H9 (cell line): ENCODE results near the gene DNAJC10. TPM values are rescaled to one million over a fixed set of nuclear protein-coding genes. Genes with fewer than 3 reads are reported as not detected.

ENCODE experiments used
- DNase-seq: peaks from one replicate; pipeline ENCODE4 v3.0.0-alpha.2; 2017
- H2AFZ ChIP-seq: one replicate; pipeline ENCODE4 v1.6.1; 2013; ENCODE audit warnings: mild to moderate bottlenecking, low read length, control low read depth, moderate library complexity
- H2AK5ac ChIP-seq: 2 replicates; pipeline ENCODE4 v1.6.1; 2013; ENCODE audit warnings: low read length, control low read depth, mixed read lengths; ENCODE audit not compliant: insufficient read length
- H2BK120ac ChIP-seq: one replicate; pipeline ENCODE4 v1.6.1; 2013; ENCODE audit warnings: low read depth, mild to moderate bottlenecking, low read length, control low read depth, inconsistent platforms; ENCODE audit not compliant: poor library complexity, severe bottlenecking
- H2BK12ac ChIP-seq: 2 replicates; pipeline ENCODE4 v1.6.1; 2013; ENCODE audit warnings: low read length, control low read depth, mixed read lengths, low read depth; ENCODE audit not compliant: insufficient read length
- H2BK15ac ChIP-seq: 2 replicates; pipeline ENCODE4 v1.6.1; 2013; ENCODE audit warnings: low read depth, low read length, control low read depth
- H2BK20ac ChIP-seq: one replicate; pipeline ENCODE4 v1.6.1; 2013; ENCODE audit warnings: low read depth, mild to moderate bottlenecking, low read length, control low read depth, inconsistent platforms; ENCODE audit not compliant: poor library complexity, severe bottlenecking
- H2BK5ac ChIP-seq: 2 replicates; pipeline ENCODE4 v1.6.1; 2013; ENCODE audit warnings: low read length, control low read depth, mixed read lengths; ENCODE audit not compliant: insufficient read length
- H3K14ac ChIP-seq: 2 replicates; pipeline ENCODE4 v1.6.1; 2013; ENCODE audit warnings: low read length, control low read depth; ENCODE audit not compliant: insufficient read depth
- H3K18ac ChIP-seq: 2 replicates; pipeline ENCODE4 v1.6.1; 2013; ENCODE audit warnings: low read depth, mild to moderate bottlenecking, mixed read lengths, low read length, control low read depth; ENCODE audit not compliant: insufficient read length
- H3K23ac ChIP-seq: 2 replicates; pipeline ENCODE4 v1.6.1; 2013; ENCODE audit warnings: low read length, control low read depth, mixed read lengths, low read depth; ENCODE audit not compliant: insufficient read length
- H3K23me2 ChIP-seq: 2 replicates; pipeline ENCODE4 v1.6.1; 2013; ENCODE audit warnings: low read depth, mild to moderate bottlenecking, mixed read lengths, low read length, control low read depth; ENCODE audit not compliant: insufficient read length, poor library complexity, severe bottlenecking
- H3K27ac ChIP-seq: 2 replicates; pipeline ENCODE4 v1.5.1; 2013; ENCODE audit warnings: low read length, control low read depth, mixed read lengths, low read depth; ENCODE audit not compliant: insufficient read length
- H3K27me3 ChIP-seq: 2 replicates; pipeline ENCODE4 v1.6.1; 2013; ENCODE audit warnings: low read length, control low read depth, inconsistent platforms; ENCODE audit not compliant: insufficient read depth
- H3K4ac ChIP-seq: 2 replicates; pipeline ENCODE4 v1.6.1; 2013; ENCODE audit warnings: low read depth, mild to moderate bottlenecking, control low read depth, inconsistent platforms, low read length, moderate library complexity
- H3K4me1 ChIP-seq: 2 replicates; pipeline ENCODE4 v1.6.1; 2013; ENCODE audit warnings: low read length, control low read depth, inconsistent platforms; ENCODE audit not compliant: insufficient read depth
- H3K4me2 ChIP-seq: 2 replicates; pipeline ENCODE4 v1.6.1; 2013; ENCODE audit warnings: low read length, control low read depth, mixed read lengths; ENCODE audit not compliant: insufficient read length, insufficient read depth
- H3K56ac ChIP-seq: 2 replicates; pipeline ENCODE4 v1.6.1; 2013; ENCODE audit warnings: low read depth, mild to moderate bottlenecking, mixed read lengths, low read length, control low read depth; ENCODE audit not compliant: insufficient read length
- H3K79me1 ChIP-seq: 2 replicates; pipeline ENCODE4 v1.6.1; 2013; ENCODE audit warnings: low read depth, mild to moderate bottlenecking, moderate library complexity, low read length, control low read depth, inconsistent platforms; ENCODE audit not compliant: insufficient read depth, poor library complexity, severe bottlenecking
- H3K79me2 ChIP-seq: 2 replicates; pipeline ENCODE4 v1.6.1; 2013; ENCODE audit warnings: low read length, control low read depth, inconsistent platforms; ENCODE audit not compliant: insufficient read depth
- H3K9ac ChIP-seq: 2 replicates; pipeline ENCODE4 v1.6.1; 2013; ENCODE audit warnings: low read length, control low read depth, mixed read lengths; ENCODE audit not compliant: insufficient read length; ENCODE audit errors: extremely low read depth
- H3K9me3 ChIP-seq: one replicate; pipeline ENCODE4 v1.6.1; 2013; ENCODE audit warnings: low read depth, low read length, inconsistent platforms; ENCODE audit not compliant: control insufficient read depth
- H3T11ph ChIP-seq: one replicate; pipeline ENCODE4 v1.6.1; 2013; ENCODE audit warnings: mild to moderate bottlenecking, low read length, control low read depth, inconsistent platforms
- H4K20me1 ChIP-seq: one replicate; pipeline ENCODE4 v1.6.1; 2013; ENCODE audit not compliant: control insufficient read depth, insufficient read length, insufficient read depth
- H4K5ac ChIP-seq: 2 replicates; pipeline ENCODE4 v1.6.1; 2013; ENCODE audit warnings: low read depth, mild to moderate bottlenecking, mixed read lengths, low read length, control low read depth; ENCODE audit not compliant: insufficient read length
- H4K8ac ChIP-seq: replicated peaks from 2 replicates; pipeline ENCODE4 v1.6.1; 2013; ENCODE audit warnings: low read length, control low read depth, mixed read lengths, low read depth; ENCODE audit not compliant: insufficient read length
- H4K91ac ChIP-seq: 2 replicates; pipeline ENCODE4 v1.6.1; 2013; ENCODE audit warnings: low read depth, mild to moderate bottlenecking, moderate library complexity, mixed read lengths, low read length, control low read depth; ENCODE audit not compliant: insufficient read length
- H3K27ac Mint-ChIP-seq, 3 experiments: 2 replicates in 2 of 3; 3 replicates in 1 of 3; pipeline ENCODE4 v1.8.0; 2020 to 2021; ENCODE audit warnings: mixed read lengths in 3 of 3, mild to moderate bottlenecking in 1 of 3, moderate library complexity in 1 of 3
- H3K27me3 Mint-ChIP-seq: 2 replicates; pipeline ENCODE4 v1.8.0; 2021; ENCODE audit warnings: low read depth, mild to moderate bottlenecking, moderate library complexity, mixed read lengths
- H3K36me3 Mint-ChIP-seq, 3 experiments: 2 replicates in 2 of 3; 3 replicates in 1 of 3; pipeline ENCODE4 v1.8.0; 2020 to 2021; ENCODE audit warnings: low read depth in 3 of 3, mixed read lengths in 3 of 3; ENCODE audit not compliant: insufficient read depth in 1 of 3
- H3K4me1 Mint-ChIP-seq, 2 experiments: 2 replicates each; pipeline ENCODE4 v1.8.0; 2020; ENCODE audit warnings: mixed read lengths in 2 of 2
- H3K4me3 Mint-ChIP-seq, 2 experiments: 2 replicates in 1 of 2; 3 replicates in 1 of 2; pipeline ENCODE4 v1.8.0; 2020 to 2021; ENCODE audit warnings: mild to moderate bottlenecking in 2 of 2, mixed read lengths in 2 of 2, moderate library complexity in 1 of 2
- H3K9me3 Mint-ChIP-seq, 2 experiments: 2 replicates in 1 of 2; 3 replicates in 1 of 2; pipeline ENCODE4 v1.8.0; 2020; ENCODE audit warnings: mild to moderate bottlenecking in 2 of 2, mixed read lengths in 2 of 2, moderate library complexity in 1 of 2
- CTCF ChIP-seq: fragments of 200-600 bp; sonication (generic); conservative IDR thresholded peaks from 3 replicates; pipeline ENCODE4 v1.8.0; 2021; ENCODE audit warnings: antibody characterized with exemption, mild to moderate bottlenecking
- WGBS: extraction: QIAGEN DNeasy Blood & Tissue Kit; methylation state at CpG from one replicate; pipeline ENCODE4 v1.1.7; 2013; ENCODE audit warnings: missing lambda C conversion rate, low lambda C conversion rate, mixed read lengths; ENCODE audit not compliant: insufficient read length; ENCODE audit errors: extremely low coverage; 5-methylcytosine and 5-hydroxymethylcytosine counted together
- total RNA-seq: library from RNA; stranded (reverse); gene quantifications from 2 replicates; pipeline ENCODE4 v1.2.1, GENCODE V29; 2021

The DNAJC10 gene
- total RNA-seq, 1 experiment from 2014 or later, result 129 TPM

DNA sequence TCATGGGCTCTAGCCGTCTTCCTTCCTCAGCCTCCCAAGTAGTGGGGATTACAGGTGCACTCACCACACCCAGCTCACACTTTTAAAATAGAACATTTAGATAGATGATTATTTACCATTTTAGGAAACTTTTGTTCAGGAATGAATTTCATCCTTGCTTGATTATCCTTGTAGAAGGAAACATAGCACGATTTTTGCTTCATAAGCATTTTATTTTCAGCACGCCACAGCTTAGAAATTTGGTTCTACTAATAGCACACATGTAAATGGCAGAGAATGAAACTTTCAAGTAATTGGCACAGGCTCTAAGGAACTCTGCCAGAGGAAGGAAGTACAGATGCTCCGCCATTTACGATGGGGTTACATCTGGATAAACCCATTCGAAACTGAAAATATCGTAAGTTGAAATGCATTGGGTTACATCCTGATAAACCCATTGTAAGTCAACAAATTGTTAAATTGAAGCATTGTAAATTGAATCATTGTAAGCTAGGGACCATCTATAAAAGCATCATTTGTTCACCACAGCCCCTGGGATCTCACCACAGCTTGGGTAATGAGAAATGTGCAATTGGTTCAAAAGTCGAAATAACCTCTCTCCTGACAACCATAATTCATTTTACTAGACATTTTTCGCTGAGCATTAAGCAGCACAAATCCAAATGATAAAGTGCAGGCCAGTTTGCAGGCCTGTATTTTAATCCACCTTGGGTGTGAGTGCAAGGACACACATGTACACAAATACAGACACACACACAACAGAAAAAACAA lies 117.2 kb downstream of the DNAJC10 start:
- no peaks in the 10 kb centered on the region for H3K4me1 ChIP-seq
- H2AK5ac ChIP-seq, result no peak overlapping the region
- no peak for DNase-seq
- H3K4me2 ChIP-seq, result no peak overlapping the region
- no peak overlapping the region for H4K5ac ChIP-seq
- no peak overlapping the region for H3K18ac ChIP-seq
- H3K56ac ChIP-seq, result no peak overlapping the region
- no peak overlapping the region for H2BK5ac ChIP-seq
- Mint-ChIP-seq H3K4me1 (peaks cover 10 to 19% of the 10 kb centered on the region in 2 experiments), H3K4me3 (no peak overlapping the region), H3K27me3 (no peaks in the 10 kb centered on the region; the same call in 1 of the 2 replicates), H3K9me3 (no peaks in the 10 kb centered on the region), H3K27ac (no peak overlapping the region), H3K36me3 (no peaks in the 10 kb centered on the region)
- H2BK12ac ChIP-seq, result no peak overlapping the region
- no peak overlapping the region for H3K14ac ChIP-seq
- H2BK120ac ChIP-seq, result no peak overlapping the region
- H4K91ac ChIP-seq, result no peak overlapping the region
- no CpG with 5 or more reads among the region's 9 CpGs for WGBS
- H3K23ac ChIP-seq, result no peak overlapping the region
- no peak overlapping the region for H2AFZ ChIP-seq
- H3K4ac ChIP-seq, result no peak overlapping the region
- no peaks in the 10 kb centered on the region for H4K20me1 ChIP-seq
- no peaks in the 10 kb centered on the region for H3K9me3 ChIP-seq
- H3K79me1 ChIP-seq, result no peaks in the 10 kb centered on the region
- TF ChIP-seq CTCF, result no peak
- H2BK15ac ChIP-seq, result no peak overlapping the region
- no peak overlapping the region for H3K9ac ChIP-seq
- no peak overlapping the region for H4K8ac ChIP-seq
- H3K27ac ChIP-seq, result no peak overlapping the region
- no peak overlapping the region for H2BK20ac ChIP-seq
- H3K23me2 ChIP-seq, result no peaks in the 10 kb centered on the region
- no peak overlapping the region for H3T11ph ChIP-seq
- no peaks in the 10 kb centered on the region for H3K79me2 ChIP-seq
- H3K27me3 ChIP-seq, result no peaks in the 10 kb centered on the region
